ENCODE data around the gene UROS. TPM values are rescaled to one million over a fixed set of nuclear protein-coding genes. Genes with fewer than 3 reads are reported as not detected.
A peak's percentile ranks its signal among the peaks of the same experiment; 100 is the strongest.

UROS gene
- total and polyA plus RNA-seq, 4 donors, result 24.9 to 157 (median 37.9) TPM

DNA sequence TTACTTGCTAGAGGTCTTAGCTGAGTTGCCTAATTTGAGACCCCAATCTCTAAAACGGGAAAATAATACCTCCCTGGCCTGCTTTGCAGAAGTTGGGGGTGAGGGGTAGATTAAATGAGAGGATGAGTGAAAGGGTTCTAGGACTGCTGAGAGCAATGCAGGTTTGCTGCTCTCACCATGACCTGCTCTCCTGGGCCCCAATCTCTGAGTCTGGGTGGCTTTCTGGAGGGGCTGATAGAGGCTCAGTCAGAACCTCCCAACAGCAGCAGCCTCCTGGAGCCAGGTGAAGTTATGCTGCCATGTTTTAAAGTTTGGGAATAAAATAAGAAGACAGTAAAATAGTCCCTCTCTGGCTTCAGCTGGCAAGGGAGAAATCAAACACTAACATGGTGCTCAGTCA, 7.3 kb downstream of the UROS start:
- Histone ChIP-seq H3K4me3 (ENCODE audit: low read depth in 1 of 3, low read length in 3 of 3) (no peak overlapping the region), H3K36me3 (ENCODE audit: control insufficient read depth in 4 of 4, insufficient read depth in 3 of 4, low read depth in 1 of 4, low read length in 3 of 4) (peaks cover 3 to 38% (median 18%) of the 10 kb centered on the region in 4 donors), H3K9ac (ENCODE audit: low read depth in 1 of 2, low read length in 2 of 2) (no peak overlapping the region), H3K4me1 (ENCODE audit: control insufficient read depth in 4 of 4, insufficient read depth in 4 of 4, low read length in 3 of 4) (peaks cover 0 to 2% (median under 1%) of the 10 kb centered on the region in 4 donors), H3K27me3 (ENCODE audit: control insufficient read depth in 4 of 4, insufficient read depth in 4 of 4, low read length in 3 of 4) (no peaks in the 10 kb centered on the region), H3K27ac (ENCODE audit: low read depth in 1 of 2, low read length in 2 of 2) (no peak overlapping the region), H3K9me3 (ENCODE audit: control insufficient read depth in 4 of 4, low read length in 3 of 4) (no peaks in the 10 kb centered on the region)
- TF ChIP-seq, protein P1, sequence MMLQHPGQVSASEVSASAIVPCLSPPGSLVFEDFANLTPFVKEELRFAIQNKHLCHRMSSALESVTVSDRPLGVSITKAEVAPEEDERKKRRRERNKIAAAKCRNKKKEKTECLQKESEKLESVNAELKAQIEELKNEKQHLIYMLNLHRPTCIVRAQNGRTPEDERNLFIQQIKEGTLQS (IDR thresholded peaks at IDR 0.05), result no peak
- WGBS, result 0% methylated on average over 1 of the region's 1 CpG
- DNase-seq (ENCODE audit: low spot score), result peak; percentile 69

GRCh38 chr10:125812128-125812750, 10.8 kb downstream of the UROS start:
- 93% methylated on average over 1 of the region's 1 CpG for WGBS
- no peak overlapping the region for H3K4me3 ChIP-seq (ENCODE audit: low read depth in 1 of 3, low read length in 3 of 3)
- H3K27me3 ChIP-seq (ENCODE audit: control insufficient read depth in 4 of 4, insufficient read depth in 4 of 4, low read length in 3 of 4), result no peaks in the 10 kb centered on the region
- H3K27ac ChIP-seq (ENCODE audit: low read depth in 1 of 2, low read length in 2 of 2), result no peak overlapping the region
- H3K9me3 ChIP-seq (ENCODE audit: control insufficient read depth in 4 of 4, low read length in 3 of 4), result no peaks in the 10 kb centered on the region
- no peaks in the 10 kb centered on the region for H3K4me1 ChIP-seq (ENCODE audit: control insufficient read depth in 4 of 4, insufficient read depth in 4 of 4, low read length in 3 of 4)
- peaks cover 3 to 57% (median 27%) of the 10 kb centered on the region in 4 donors for H3K36me3 ChIP-seq (ENCODE audit: control insufficient read depth in 4 of 4, insufficient read depth in 3 of 4, low read depth in 1 of 4, low read length in 3 of 4)
- no peak overlapping the region for H3K9ac ChIP-seq (ENCODE audit: low read depth in 1 of 2, low read length in 2 of 2)
- TF ChIP-seq RXRA (IDR thresholded peaks at IDR 0.05) (no peak), EGR1 (IDR thresholded peaks at IDR 0.05; ENCODE audit: low read depth in 2 of 2) (no peak), NR2F2 (IDR thresholded peaks at IDR 0.05) (no peak), RAD21 (IDR thresholded peaks at IDR 0.05) (no peak)
- no peak for DNase-seq (ENCODE audit: low spot score)

- H3K27me3 ChIP-seq (ENCODE audit: control insufficient read depth in 4 of 4, insufficient read depth in 4 of 4, low read length in 3 of 4), result no peaks in the 10 kb centered on the region
- no peak for TF ChIP-seq FOXA2 (IDR thresholded peaks at IDR 0.05)
- TF ChIP-seq CTCF (IDR thresholded peaks at IDR 0.05; ENCODE audit: low read depth, low read length, missing input control), result no peak
- TF ChIP-seq HNF4A (conservative IDR thresholded peaks at IDR 0.05), result no peak
- no peak for TF ChIP-seq RXRA (IDR thresholded peaks at IDR 0.05)
- no peak for TF ChIP-seq ZBTB33 (IDR thresholded peaks at IDR 0.05)
- TF ChIP-seq, protein P1 (IDR thresholded peaks at IDR 0.05), result no peak
- TF ChIP-seq NR2F2 (IDR thresholded peaks at IDR 0.05), result no peak
- no peak for TF ChIP-seq TAF1 (conservative IDR thresholded peaks at IDR 0.05)
- no peak overlapping the region for H3K9ac ChIP-seq (ENCODE audit: low read depth in 1 of 2, low read length in 2 of 2)
- H3K36me3 ChIP-seq (ENCODE audit: control insufficient read depth in 4 of 4, insufficient read depth in 3 of 4, low read depth in 1 of 4, low read length in 3 of 4), result peaks cover 3 to 67% (median 30%) of the 10 kb centered on the region in 4 donors
- 93% methylated on average over 1 of the region's 1 CpG for WGBS
- no peak overlapping the region for H3K27ac ChIP-seq (ENCODE audit: low read depth in 1 of 2, low read length in 2 of 2)
- no peaks in the 10 kb centered on the region for H3K4me1 ChIP-seq (ENCODE audit: control insufficient read depth in 4 of 4, insufficient read depth in 4 of 4, low read length in 3 of 4)
- H3K4me3 ChIP-seq (ENCODE audit: low read depth in 1 of 3, low read length in 3 of 3), result no peak overlapping the region
- H3K9me3 ChIP-seq (ENCODE audit: control insufficient read depth in 4 of 4, low read length in 3 of 4), result no peaks in the 10 kb centered on the region
- no peak for DNase-seq (ENCODE audit: low spot score)
Observed at GRCh38 chr10:125811251-125811650, 11.8 kb downstream of the UROS start.
